ENCODE measurements around the gene SETD9. TPM values are rescaled to one million over a fixed set of nuclear protein-coding genes. Genes with fewer than 3 reads are reported as not detected.

SETD9 gene
- total and polyA plus RNA-seq, 5 experiments from 2014 or later: 9.4 to 12.8 (median 11.0) TPM

Other genes starting within 250 kb of the SETD9 start
- gene MAP3K1, start 94.0 kb upstream of the SETD9 start, total RNA-seq: 10 to 100 TPM; 35.6 to 38.0 TPM
- 10 to 100 TPM; 15.3 to 20.3 (median 19.2) TPM for gene MAP3K1, start 94.0 kb upstream of the SETD9 start, polyA plus RNA-seq
- gene MIER3, start 42.5 kb downstream of the SETD9 start, total RNA-seq: 10 to 100 TPM; 34.3 to 37.1 TPM
- 10 to 100 TPM in 1 of 3 donors, 1 to 10 TPM in 2; 3.8 to 10.3 (median 6.1) TPM for gene MIER3, start 42.5 kb downstream of the SETD9 start, polyA plus RNA-seq

Measured in naive thymus-derived CD8-positive, alpha-beta T cell (primary cell).